T-helper 17 cell (primary cell): ENCODE data around the gene GP1BB. TPM values are rescaled to one million over a fixed set of nuclear protein-coding genes. Genes with fewer than 3 reads are reported as not detected.

Experiments used
- ATAC-seq: fragments of 150-1000 bp; cut with Tn5 transposase; 2 replicates; pipeline ENCODE4 v1.10.0; 2021; ENCODE audit warnings: mild to moderate bottlenecking, moderate library complexity
- DNase-seq, 3 donors: peaks; one replicate each; pipeline versions ENCODE4 v3.0.0 to v3.0.0-alpha.2; 2020 to 2021
- H3K9me3 ChIP-seq: one replicate; pipeline ENCODE4 v1.7.0; 2013; ENCODE audit warnings: low read length, mild to moderate bottlenecking; ENCODE audit not compliant: control insufficient read depth, poor library complexity, severe bottlenecking
- H3K27ac Mint-ChIP-seq: one replicate; pipeline ENCODE4 v1.8.0; 2022; ENCODE audit warnings: mild to moderate bottlenecking, moderate library complexity, mixed read lengths
- H3K27me3 Mint-ChIP-seq: one replicate; pipeline ENCODE4 v1.8.0; 2022; ENCODE audit warnings: mixed read lengths
- H3K36me3 Mint-ChIP-seq: one replicate; pipeline ENCODE4 v1.8.0; 2022; ENCODE audit warnings: low read depth, mixed read lengths
- H3K4me1 Mint-ChIP-seq: one replicate; pipeline ENCODE4 v1.8.0; 2022; ENCODE audit warnings: mild to moderate bottlenecking, mixed read lengths
- H3K4me3 Mint-ChIP-seq: one replicate; pipeline ENCODE4 v1.8.0; 2022; ENCODE audit warnings: mild to moderate bottlenecking, moderate library complexity, mixed read lengths
- total RNA-seq, 4 donors: library from RNA in 2 of 4; stranded (reverse) in 2 of 4; gene quantifications; one replicate each; pipeline ENCODE4 v1.2.3 and lab custom pipeline; 2022 to 2026

GP1BB gene
- total RNA-seq, 2 donors from 2014 or later: 3.5 to 113 TPM

- Mint-ChIP-seq H3K4me3 (peak overlapping the region; percentile 78), H3K27ac (no peak overlapping the region), H3K27me3 (peaks cover 19% of the 10 kb centered on the region), H3K36me3 (no peaks in the 10 kb centered on the region), H3K4me1 (peaks cover 3% of the 10 kb centered on the region)
- H3K9me3 ChIP-seq: no peaks in the 10 kb centered on the region
- ATAC-seq (no peak), DNase-seq (no peak)
Measured at GRCh38 chr22:19713650-19714311, 9.6 kb upstream of the GP1BB start.

GRCh38 chr22:19714312-19715187 lies 8.8 kb upstream of the GP1BB start, which contains the start of gene SEPTIN5:
SEPTIN5 (plus strand) TSS chr22:19714503; CDS start chr22:19714589, 86 bp downstream.
- Mint-ChIP-seq H3K4me3 (peak within 1 kb of the TSS; percentile 78), H3K27ac (no peak within 1 kb of the TSS), H3K4me1 (peaks cover 5% of the 10 kb centered on the region), H3K27me3 (peaks cover 18% of the 10 kb centered on the region), H3K36me3 (no peaks in the 10 kb centered on the region)
- H3K9me3 ChIP-seq: no peaks in the 10 kb centered on the region
- no peak for ATAC-seq
- no peak for DNase-seq

- H3K4me1 Mint-ChIP-seq: peaks cover 5% of the 10 kb centered on the region
Measured at GRCh38 chr22:19715188-19715930, 8.0 kb upstream of the GP1BB start.

GRCh38 chr22:19716041-19716828 lies 7.1 kb upstream of the GP1BB start:
- Mint-ChIP-seq H3K4me3 (peak overlapping the region; percentile 41), H3K4me1 (peaks cover 5% of the 10 kb centered on the region), H3K36me3 (peaks cover 2% of the 10 kb centered on the region), H3K27ac (no peak overlapping the region), H3K27me3 (peaks cover 35% of the 10 kb centered on the region)
- no peak for ATAC-seq
- no peak for DNase-seq
- H3K9me3 ChIP-seq: no peaks in the 10 kb centered on the region

More at GRCh38 chr22:19715188-19715930, 8.0 kb upstream of the GP1BB start:
- H3K36me3 Mint-ChIP-seq: no peaks in the 10 kb centered on the region
- DNase-seq (no peak), ATAC-seq (no peak)
- H3K9me3 ChIP-seq: no peaks in the 10 kb centered on the region
- peaks cover 26% of the 10 kb centered on the region for H3K27me3 Mint-ChIP-seq
- peak overlapping the region; percentile 68 for H3K4me3 Mint-ChIP-seq
- no peak overlapping the region for H3K27ac Mint-ChIP-seq

GRCh38 chr22:19716829-19717105 lies 6.6 kb upstream of the GP1BB start:
- DNase-seq: no peak
- Mint-ChIP-seq H3K4me1 (peaks cover 5% of the 10 kb centered on the region), H3K27me3 (peaks cover 37% of the 10 kb centered on the region), H3K27ac (no peak overlapping the region), H3K36me3 (peaks cover 4% of the 10 kb centered on the region), H3K4me3 (no peak overlapping the region)
- ATAC-seq: no peak
- no peaks in the 10 kb centered on the region for H3K9me3 ChIP-seq

- Mint-ChIP-seq H3K27me3 (peaks cover 36% of the 10 kb centered on the region), H3K4me1 (peaks cover 5% of the 10 kb centered on the region), H3K27ac (no peak overlapping the region), H3K36me3 (peaks cover 4% of the 10 kb centered on the region), H3K4me3 (peak overlapping the region; percentile 71)
- ATAC-seq (no peak), DNase-seq (no peak)
- H3K9me3 ChIP-seq: no peaks in the 10 kb centered on the region
Measured at GRCh38 chr22:19717181-19717580, 6.2 kb upstream of the GP1BB start.

GRCh38 chr22:19717691-19718455 lies 5.5 kb upstream of the GP1BB start:
- Mint-ChIP-seq H3K27ac (no peak overlapping the region), H3K27me3 (peaks cover 38% of the 10 kb centered on the region), H3K36me3 (peaks cover 4% of the 10 kb centered on the region), H3K4me3 (peak overlapping the region; percentile 71), H3K4me1 (peaks cover 5% of the 10 kb centered on the region)
- ATAC-seq (peak; percentile 96), DNase-seq (peak; percentile 76 to 87 (median 78))
- no peaks in the 10 kb centered on the region for H3K9me3 ChIP-seq

GRCh38 chr22:19718456-19719049 lies 4.8 kb upstream of the GP1BB start:
- peaks cover 5% of the 10 kb centered on the region for H3K4me1 Mint-ChIP-seq
- DNase-seq (no peak), ATAC-seq (no peak)
- H3K4me3 Mint-ChIP-seq: no peak overlapping the region
- H3K27me3 Mint-ChIP-seq: peaks cover 38% of the 10 kb centered on the region
- H3K9me3 ChIP-seq: no peaks in the 10 kb centered on the region
- H3K27ac Mint-ChIP-seq: no peak overlapping the region
- peaks cover 4% of the 10 kb centered on the region for H3K36me3 Mint-ChIP-seq

- peaks cover 36% of the 10 kb centered on the region for H3K27me3 Mint-ChIP-seq
- H3K4me1 Mint-ChIP-seq: peaks cover 5% of the 10 kb centered on the region
- DNase-seq: no peak
- H3K9me3 ChIP-seq: no peaks in the 10 kb centered on the region
- no peak for ATAC-seq
- peaks cover 4% of the 10 kb centered on the region for H3K36me3 Mint-ChIP-seq
- peak overlapping the region; percentile 88 for H3K4me3 Mint-ChIP-seq
- H3K27ac Mint-ChIP-seq: peak overlapping the region; percentile 72
Measured at GRCh38 chr22:19719050-19719482, 4.3 kb upstream of the GP1BB start.

- peaks cover 36% of the 10 kb centered on the region for H3K27me3 Mint-ChIP-seq
- ATAC-seq (no peak), DNase-seq (no peak)
- H3K4me3 Mint-ChIP-seq: peak overlapping the region; percentile 88
- peak overlapping the region; percentile 72 for H3K27ac Mint-ChIP-seq
- H3K4me1 Mint-ChIP-seq: peaks cover 5% of the 10 kb centered on the region
- H3K36me3 Mint-ChIP-seq: peaks cover 4% of the 10 kb centered on the region
- H3K9me3 ChIP-seq: no peaks in the 10 kb centered on the region
Measured at GRCh38 chr22:19719488-19720021, 3.8 kb upstream of the GP1BB start.

- peaks cover 7% of the 10 kb centered on the region for H3K4me1 Mint-ChIP-seq
- peaks cover 6% of the 10 kb centered on the region for H3K36me3 Mint-ChIP-seq
- H3K27me3 Mint-ChIP-seq: peaks cover 44% of the 10 kb centered on the region
- no peak overlapping the region for H3K4me3 Mint-ChIP-seq
- ATAC-seq: no peak
- no peaks in the 10 kb centered on the region for H3K9me3 ChIP-seq
- no peak for DNase-seq
- H3K27ac Mint-ChIP-seq: no peak overlapping the region
Measured at GRCh38 chr22:19720150-19720827, 3.0 kb upstream of the GP1BB start.
